GM23338 (cell line): ENCODE measurements around the gene AFM. TPM values are rescaled to one million over a fixed set of nuclear protein-coding genes. Genes with fewer than 3 reads are reported as not detected.
"Not testable (repeated sequence)": the region's sequence is repeated elsewhere in the genome, so short reads cannot be mapped to it uniquely, and the experiment has no call there.

Source experiments
- ATAC-seq: fragments of 200-7000 bp; cut with Tn5 transposase; 3 replicates; pipeline ENCODE4 v1.9.1; 2020
- DNase-seq: peaks from one replicate; pipeline ENCODE4 v3.0.0-alpha.2; 2015; ENCODE audit warnings: low spot score
- H2AFZ ChIP-seq: fragments of 200-600 bp; sonication (generic); 2 replicates; pipeline ENCODE4 v1.8.0; 2016; ENCODE audit warnings: antibody characterized with exemption, mild to moderate bottlenecking, moderate library complexity
- H3F3A ChIP-seq: fragments of 200-600 bp; sonication (generic); replicated peaks from 2 replicates; pipeline ENCODE4 v1.8.0; 2017; ENCODE audit warnings: antibody characterized with exemption, mixed run types, low read depth
- H3K27ac ChIP-seq: fragments of 200-600 bp; sonication (generic); 2 replicates; pipeline ENCODE4 v1.6.1; 2016; ENCODE audit warnings: low read depth
- H3K27me3 ChIP-seq: fragments of 200-600 bp; sonication (generic); 2 replicates; pipeline ENCODE4 v1.8.0; 2016; ENCODE audit warnings: mild to moderate bottlenecking, mixed run types, moderate library complexity; ENCODE audit not compliant: insufficient read depth
- H3K36me3 ChIP-seq: fragments of 200-600 bp; sonication (generic); 2 replicates; pipeline ENCODE4 v1.8.0; 2016; ENCODE audit warnings: mild to moderate bottlenecking; ENCODE audit not compliant: insufficient read depth
- H3K4me1 ChIP-seq: fragments of 200-600 bp; sonication (generic); 2 replicates; pipeline ENCODE4 v1.8.0; 2016; ENCODE audit warnings: mild to moderate bottlenecking, moderate library complexity; ENCODE audit not compliant: insufficient read depth
- H3K4me2 ChIP-seq: fragments of 200-600 bp; sonication (generic); 2 replicates; pipeline ENCODE4 v1.7.1; 2017; ENCODE audit warnings: mixed run types
- H3K4me3 ChIP-seq: fragments of 200-600 bp; sonication (generic); 2 replicates; pipeline ENCODE4 v1.6.1; 2016; ENCODE audit warnings: mixed run types
- H3K79me2 ChIP-seq: fragments of 200-600 bp; sonication (generic); replicated peaks from 2 replicates; pipeline ENCODE4 v1.8.0; 2017; ENCODE audit warnings: mild to moderate bottlenecking; ENCODE audit not compliant: insufficient read depth
- H3K9me2 ChIP-seq: fragments of 200-600 bp; sonication (generic); 2 replicates; pipeline ENCODE4 v1.8.0; 2017; ENCODE audit not compliant: insufficient read depth
- H4K20me1 ChIP-seq: fragments of 200-600 bp; sonication (generic); replicated peaks from 2 replicates; pipeline ENCODE4 v1.8.0; 2017; ENCODE audit warnings: mild to moderate bottlenecking; ENCODE audit not compliant: insufficient read depth
- H3K27ac Mint-ChIP-seq: 2 replicates; pipeline ENCODE4 v1.8.0; 2020; ENCODE audit warnings: inconsistent platforms, mild to moderate bottlenecking, moderate library complexity, mixed read lengths
- H3K27me3 Mint-ChIP-seq: 3 replicates; pipeline ENCODE4 v1.8.0; 2022; ENCODE audit warnings: low read depth, mild to moderate bottlenecking, moderate library complexity, mixed read lengths, inconsistent platforms; ENCODE audit not compliant: insufficient read depth, poor library complexity
- H3K36me3 Mint-ChIP-seq: 3 replicates; pipeline ENCODE4 v1.8.0; 2021; ENCODE audit warnings: low read depth, mild to moderate bottlenecking, inconsistent platforms, moderate library complexity, mixed read lengths
- H3K4me1 Mint-ChIP-seq: 3 replicates; pipeline ENCODE4 v1.8.0; 2020; ENCODE audit warnings: mild to moderate bottlenecking, inconsistent platforms, mixed read lengths
- H3K4me3 Mint-ChIP-seq: 3 replicates; pipeline ENCODE4 v1.8.0; 2021; ENCODE audit warnings: moderate library complexity, mild to moderate bottlenecking, inconsistent platforms, mixed read lengths
- H3K9me3 Mint-ChIP-seq: 3 replicates; pipeline ENCODE4 v1.8.0; 2020; ENCODE audit warnings: moderate library complexity, mild to moderate bottlenecking, inconsistent platforms, mixed read lengths
- CTCF ChIP-seq, 2 experiments: fragments of 200-600 bp in 1 of 2; sonication (generic) in 1 of 2; conservative IDR thresholded peaks; 2 replicates each; pipeline versions ENCODE4 v1.5.1 to v1.6.1; 2016 to 2017; ENCODE audit warnings: antibody characterized with exemption in 2 of 2, low read depth in 2 of 2, mild to moderate bottlenecking in 2 of 2, moderate library complexity in 1 of 2
- ETS1 ChIP-seq: IDR thresholded peaks from 2 replicates; pipeline ENCODE4 v1.6.1; 2016; ENCODE audit warnings: antibody characterized with exemption
- EZH2phosphoT487 ChIP-seq: fragments of 200-600 bp; sonication (generic); IDR thresholded peaks from one replicate; pipeline ENCODE4 v1.8.1; 2018; ENCODE audit warnings: antibody characterized with exemption; ENCODE audit not compliant: unreplicated experiment
- REST ChIP-seq: IDR thresholded peaks from one replicate; pipeline ENCODE4 v1.6.1; 2018; ENCODE audit warnings: antibody characterized with exemption; ENCODE audit not compliant: unreplicated experiment
- ZNF462 ChIP-seq: fragments of 250-450 bp; sonication (Bioruptor Pico); IDR thresholded peaks from 2 replicates; pipeline ENCODE4 v1.5.0; 2020; ENCODE audit warnings: mild to moderate bottlenecking, moderate library complexity
- polyA plus RNA-seq: library from polyadenylated mRNA; unstranded; fragments of >200 nt; fragmentation: Nextera tagmentation; extraction: Ambion mirVana; gene quantifications from 2 replicates; pipeline ENCODE4 v1.2.1, GENCODE V29; 2016
- total RNA-seq: library from RNA; depleted of rRNA; stranded (reverse); fragments of >200 nt; shearing (Covaris generic); gene quantifications from 2 replicates; pipeline ENCODE4 v1.2.3, GENCODE V29; 2014

The AFM gene
- total and polyA plus RNA-seq, 2 experiments from 2014 or later: not detected

GRCh38 chr4:73544620-73545019 is 63.1 kb downstream of the AFM start (continued):
- no peak for TF ChIP-seq ZNF462 (CRISPR knock-in tag)
- TF ChIP-seq REST: no peak
- TF ChIP-seq ETS1: no peak
- no peak for TF ChIP-seq EZH2phosphoT487
- TF ChIP-seq CTCF (conservative IDR thresholded peaks at IDR 0.05; ENCODE audit: low read depth in 2 of 2): no peak

GRCh38 chr4:73550865-73551264 is 69.3 kb downstream of the AFM start:
- H3K36me3 Mint-ChIP-seq: peaks cover 15% of the 10 kb centered on the region
- not testable (repeated sequence) for H2AFZ ChIP-seq, H3K9me2 ChIP-seq, H3K4me1 ChIP-seq, H3K27me3 ChIP-seq, DNase-seq, H3K79me2 ChIP-seq, ATAC-seq, H3F3A ChIP-seq, H4K20me1 ChIP-seq, H3K27ac Mint-ChIP-seq, H3K27ac ChIP-seq, H3K36me3 ChIP-seq, H3K4me3 Mint-ChIP-seq, H3K4me2 ChIP-seq, H3K4me1 Mint-ChIP-seq, H3K27me3 Mint-ChIP-seq, H3K4me3 ChIP-seq
- peaks cover 31% of the 10 kb centered on the region for H3K9me3 Mint-ChIP-seq
